ENCODE measurements around the gene FCHSD2.

GRCh38 chr11:73184953-73185671 is 43.0 kb upstream of the FCHSD2 start:
- peak; percentile 63 to 85 for TF ChIP-seq CTCF (IDR thresholded peaks at IDR 0.05)
- no peak for TF ChIP-seq POLR2A (IDR thresholded peaks at IDR 0.05)

Measured in suprapubic skin (tissue), 3 donors.